ENCODE measurements around the gene SORCS2. TPM values are rescaled to one million over a fixed set of nuclear protein-coding genes. Genes with fewer than 3 reads are reported as not detected.

SORCS2 gene
- total RNA-seq, 2 donors from 2014 or later: 0.68 to 0.92 TPM

GRCh38 chr4:7480423-7480822 is 288.1 kb downstream of the SORCS2 start:
- H3K9me3 ChIP-seq: no peaks in the 10 kb centered on the region
- H3K4me1 ChIP-seq (ENCODE audit: control insufficient read depth in 1 of 2, low read depth in 2 of 2): no peaks in the 10 kb centered on the region
- no peak overlapping the region for H3K4me3 ChIP-seq
- no peak for TF ChIP-seq CTCF (IDR thresholded peaks at IDR 0.05)
- H3K27me3 ChIP-seq (replicated peaks; ENCODE audit: insufficient read depth): no peaks in the 10 kb centered on the region
- no peaks in the 10 kb centered on the region for H3K36me3 ChIP-seq
- ATAC-seq (ENCODE audit: insufficient number of reproducible peaks, low FRiP score, low read depth) (no peak), DNase-seq (ENCODE audit: low spot score) (no peak)
- H3K27ac ChIP-seq: no peak overlapping the region

- ATAC-seq (ENCODE audit: insufficient number of reproducible peaks, low FRiP score, low read depth) (no peak), DNase-seq (ENCODE audit: low spot score) (no peak)
- Histone ChIP-seq H3K36me3 (no peaks in the 10 kb centered on the region), H3K4me3 (no peak overlapping the region), H3K4me1 (ENCODE audit: control insufficient read depth in 1 of 2, low read depth in 2 of 2) (no peaks in the 10 kb centered on the region), H3K27me3 (replicated peaks; ENCODE audit: insufficient read depth) (no peaks in the 10 kb centered on the region), H3K27ac (no peak overlapping the region), H3K9me3 (no peaks in the 10 kb centered on the region)
- TF ChIP-seq CTCF (IDR thresholded peaks at IDR 0.05): no peak
Measured at GRCh38 chr4:7481227-7481626, 288.9 kb downstream of the SORCS2 start.

GRCh38 chr4:7485096-7485495 is 292.8 kb downstream of the SORCS2 start:
- ATAC-seq (ENCODE audit: insufficient number of reproducible peaks, low FRiP score, low read depth): no peak
- Histone ChIP-seq H3K36me3 (no peaks in the 10 kb centered on the region), H3K4me3 (no peak overlapping the region)

GRCh38 chr4:7486101-7486500 is 293.8 kb downstream of the SORCS2 start:
- no peak overlapping the region for H3K4me3 ChIP-seq
- DNase-seq (ENCODE audit: low spot score) (no peak), ATAC-seq (ENCODE audit: insufficient number of reproducible peaks, low FRiP score, low read depth) (no peak)
- no peak for TF ChIP-seq CTCF (IDR thresholded peaks at IDR 0.05)
- no peaks in the 10 kb centered on the region for H3K9me3 ChIP-seq
- no peaks in the 10 kb centered on the region for H3K27me3 ChIP-seq (replicated peaks; ENCODE audit: insufficient read depth)
- no peaks in the 10 kb centered on the region for H3K36me3 ChIP-seq
- H3K27ac ChIP-seq: no peak overlapping the region
- H3K4me1 ChIP-seq (ENCODE audit: control insufficient read depth in 1 of 2, low read depth in 2 of 2): no peaks in the 10 kb centered on the region

More at GRCh38 chr4:7485096-7485495, 292.8 kb downstream of the SORCS2 start:
- no peak for TF ChIP-seq CTCF (IDR thresholded peaks at IDR 0.05)
- Histone ChIP-seq H3K9me3 (no peaks in the 10 kb centered on the region), H3K4me1 (ENCODE audit: control insufficient read depth in 1 of 2, low read depth in 2 of 2) (no peaks in the 10 kb centered on the region), H3K27ac (no peak overlapping the region), H3K27me3 (replicated peaks; ENCODE audit: insufficient read depth) (no peaks in the 10 kb centered on the region)
- DNase-seq (ENCODE audit: low spot score): no peak

GRCh38 chr4:7487502-7487901 is 295.2 kb downstream of the SORCS2 start:
- ATAC-seq (ENCODE audit: insufficient number of reproducible peaks, low FRiP score, low read depth) (no peak), DNase-seq (ENCODE audit: low spot score) (no peak)
- Histone ChIP-seq H3K27me3 (replicated peaks; ENCODE audit: insufficient read depth) (no peaks in the 10 kb centered on the region), H3K4me1 (ENCODE audit: control insufficient read depth in 1 of 2, low read depth in 2 of 2) (no peaks in the 10 kb centered on the region), H3K27ac (no peak overlapping the region), H3K4me3 (no peak overlapping the region), H3K36me3 (no peaks in the 10 kb centered on the region), H3K9me3 (no peaks in the 10 kb centered on the region)
- no peak for TF ChIP-seq CTCF (IDR thresholded peaks at IDR 0.05)
